HG02798 (cell line): ENCODE results near the gene NPR2.

ENCODE experiments used
- ATAC-seq: cut with Tn5 transposase; IDR thresholded peaks from one replicate; pipeline ENCODE4 v1.9.1; 2021; ENCODE audit warnings: mild to moderate bottlenecking; ENCODE audit not compliant: unreplicated experiment, poor library complexity

The NPR2 gene

DNA sequence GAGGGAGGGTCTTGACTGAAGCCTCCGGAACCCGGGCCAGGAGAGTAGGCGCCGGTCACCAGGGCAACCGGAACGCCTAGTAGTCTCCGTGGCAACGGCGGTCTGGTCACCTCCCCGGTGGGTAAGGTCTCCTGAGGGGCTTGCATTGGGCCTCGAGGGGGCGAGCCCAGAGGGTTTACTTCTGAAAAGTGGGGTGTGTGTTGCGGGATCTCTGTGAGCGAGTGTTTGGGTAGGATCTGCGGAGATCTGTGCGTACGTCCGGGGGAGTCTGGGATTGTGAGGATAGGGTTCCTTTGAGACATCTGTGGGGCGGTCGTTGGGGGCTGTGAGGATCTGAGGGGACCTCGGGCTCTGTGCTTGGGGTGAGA is 37.3 kb downstream of the NPR2 start, which contains the start of gene FAM221B:
FAM221B (minus strand) TSS at position 17 of the 368 bp plus-strand sequence. CDS start 2,571 bp downstream, outside the sequence.
- ATAC-seq = no peak

DNA sequence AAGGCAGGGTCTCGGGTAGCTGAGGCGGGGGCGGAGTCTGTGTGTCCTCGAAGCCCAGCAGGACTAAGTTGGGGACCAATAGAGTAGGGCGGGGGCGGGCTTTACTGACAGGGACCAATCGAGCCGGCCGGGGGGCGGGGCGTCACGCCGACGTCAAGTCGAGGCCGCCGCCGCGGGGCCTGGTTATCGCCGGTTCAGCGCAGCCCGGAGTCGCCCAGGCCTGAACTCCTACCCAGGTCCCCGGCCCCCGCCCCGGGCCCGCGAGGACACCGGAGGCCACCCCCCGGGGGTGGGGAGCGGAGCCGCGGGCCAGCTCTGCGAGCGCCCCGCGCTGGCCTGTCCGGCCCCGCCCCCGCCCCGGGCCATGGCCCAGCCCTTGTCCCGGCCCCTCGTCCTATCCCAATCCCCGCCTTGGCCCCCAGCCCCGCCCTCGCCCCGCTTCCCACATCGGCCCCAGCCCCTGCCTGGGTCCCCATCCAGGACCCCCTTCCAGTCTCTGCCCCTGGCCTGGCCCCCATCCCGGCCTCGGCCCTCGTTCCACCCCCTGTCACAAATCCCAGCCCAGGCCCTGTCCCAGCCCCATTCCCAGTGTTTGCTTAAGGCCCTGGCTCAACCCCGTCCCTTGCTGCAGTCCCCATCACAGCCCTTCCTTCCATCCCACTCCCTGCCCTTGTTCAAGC is 37.8 kb downstream of the NPR2 start, which contains the start of gene TMEM8B:
TMEM8B (plus strand) TSS at position 145 of the 680 bp plus-strand sequence; CDS start at position 365, 220 bp downstream.
- peak; percentile 80 for ATAC-seq

DNA sequence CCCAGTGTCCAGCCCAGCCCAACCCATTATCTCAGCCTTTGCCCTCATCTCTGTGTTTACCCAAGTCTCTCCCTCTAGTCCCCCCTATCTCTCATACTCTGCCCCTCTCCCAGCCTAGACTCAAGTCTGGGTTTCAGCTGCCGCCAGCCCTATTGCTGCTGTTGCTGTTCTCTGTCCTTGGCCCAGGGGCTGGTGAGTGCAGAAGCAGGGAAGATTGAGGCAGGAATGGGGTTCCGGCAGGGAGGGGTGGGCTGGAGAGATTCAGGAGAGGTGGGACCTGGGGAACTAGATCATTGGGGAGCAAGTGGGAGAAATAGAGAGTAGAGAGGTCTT is 38.3 kb downstream of the NPR2 start:
- no peak for ATAC-seq

DNA sequence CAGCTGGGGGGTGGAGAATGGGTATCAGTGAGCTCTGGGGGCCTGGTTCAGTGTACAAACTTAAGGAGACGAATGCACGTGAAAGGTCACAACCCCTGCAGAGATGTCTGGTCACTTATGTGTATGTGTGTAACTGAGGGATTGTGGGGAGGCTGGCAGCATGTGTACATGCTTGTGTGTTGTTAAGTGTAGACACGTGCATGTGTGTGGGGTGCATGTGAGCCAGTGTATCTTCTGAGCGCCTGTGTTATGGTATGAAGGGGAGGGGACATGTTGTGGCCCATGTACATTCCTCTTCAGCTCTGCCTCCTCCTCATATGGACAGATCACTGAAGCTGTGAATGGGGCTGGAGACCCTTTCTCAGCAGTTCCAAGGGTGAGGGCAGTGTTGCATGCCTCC is 39.6 kb downstream of the NPR2 start:
- ATAC-seq = no peak

DNA sequence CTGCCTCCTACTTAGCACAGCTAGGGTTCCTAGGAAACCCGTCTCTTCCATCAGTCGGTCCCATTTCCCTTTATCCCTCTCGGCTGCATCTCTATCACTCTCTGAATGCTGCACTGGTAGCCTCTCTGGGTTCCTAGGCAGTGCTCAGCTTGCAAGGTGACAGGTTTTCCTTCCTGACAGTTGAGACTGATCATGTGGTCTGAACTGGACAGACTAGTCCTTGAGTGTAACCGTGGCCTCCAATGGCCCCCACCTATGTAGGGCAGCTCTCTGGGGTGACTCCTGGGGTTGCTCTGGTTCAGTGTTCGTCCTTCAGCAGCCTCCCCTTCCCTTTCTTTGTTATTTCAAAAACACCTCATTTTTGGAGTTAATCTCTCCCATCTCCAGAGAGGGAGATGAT is 41.4 kb downstream of the NPR2 start:
- ATAC-seq = no peak

DNA sequence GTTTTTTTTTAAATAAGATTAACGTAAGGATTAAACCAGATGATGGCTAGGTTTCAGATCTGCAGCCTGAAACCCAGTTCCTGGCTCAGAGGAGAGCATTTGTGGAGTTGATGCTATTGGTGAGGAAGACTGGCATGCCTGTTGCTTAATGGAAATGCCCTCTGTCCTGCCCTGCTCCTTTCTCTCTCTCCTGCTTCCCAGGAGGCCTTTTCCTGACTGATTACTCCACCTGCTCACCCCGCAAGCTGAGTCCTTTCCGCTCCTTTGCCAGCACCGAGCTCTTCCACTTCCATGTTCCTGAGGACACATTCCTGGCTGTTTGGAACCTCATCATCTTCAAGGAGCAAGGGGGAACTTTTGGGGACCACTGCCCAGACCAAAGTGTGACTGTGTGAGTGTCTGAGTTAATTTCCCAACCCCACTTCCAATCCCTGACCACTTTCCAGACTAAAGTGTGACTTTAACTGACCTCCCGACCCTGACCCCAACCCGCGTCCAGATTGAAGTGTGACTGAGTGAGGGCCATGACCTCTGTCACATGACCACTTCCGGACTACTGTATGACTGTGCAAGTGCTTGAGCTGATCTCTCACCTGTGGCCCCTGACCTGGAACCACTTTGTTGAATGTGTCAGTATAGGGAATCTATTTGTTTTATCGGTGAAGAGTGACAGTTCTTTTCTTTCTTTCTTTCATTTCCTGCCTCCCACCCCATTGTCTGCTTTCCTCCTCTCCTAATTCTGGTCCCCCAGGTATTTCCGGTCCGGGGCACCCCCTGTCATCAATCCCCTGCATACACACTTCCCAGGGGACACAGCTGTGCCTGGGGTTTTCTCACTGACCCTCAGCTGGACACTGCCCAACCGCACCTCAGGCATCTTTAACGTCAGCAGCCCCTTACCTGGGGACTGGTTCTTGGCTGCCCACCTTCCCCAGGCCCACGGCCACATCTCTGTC is 43.1 kb downstream of the NPR2 start:
- no peak for ATAC-seq

DNA sequence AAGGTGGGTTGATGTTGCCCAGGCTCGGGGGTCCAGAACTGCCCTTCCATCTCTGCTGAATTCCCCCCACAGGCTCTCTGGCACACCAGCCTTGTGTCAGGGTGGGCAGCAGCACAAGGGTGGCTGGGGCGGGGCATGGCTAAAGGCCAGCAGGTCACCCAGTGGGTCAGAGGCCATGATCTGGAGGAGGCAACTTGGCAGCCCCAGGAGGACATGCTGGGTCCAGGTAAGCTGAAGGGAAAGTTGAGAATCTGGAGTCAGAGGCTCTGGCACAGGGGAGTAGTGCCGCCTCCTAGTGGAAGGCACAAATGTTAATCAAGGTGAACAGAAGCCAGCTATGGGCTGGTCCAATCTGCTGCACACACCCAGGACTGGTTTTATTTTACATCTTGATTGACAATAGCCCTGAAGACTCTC is 43.8 kb downstream of the NPR2 start:
- no peak for ATAC-seq

DNA sequence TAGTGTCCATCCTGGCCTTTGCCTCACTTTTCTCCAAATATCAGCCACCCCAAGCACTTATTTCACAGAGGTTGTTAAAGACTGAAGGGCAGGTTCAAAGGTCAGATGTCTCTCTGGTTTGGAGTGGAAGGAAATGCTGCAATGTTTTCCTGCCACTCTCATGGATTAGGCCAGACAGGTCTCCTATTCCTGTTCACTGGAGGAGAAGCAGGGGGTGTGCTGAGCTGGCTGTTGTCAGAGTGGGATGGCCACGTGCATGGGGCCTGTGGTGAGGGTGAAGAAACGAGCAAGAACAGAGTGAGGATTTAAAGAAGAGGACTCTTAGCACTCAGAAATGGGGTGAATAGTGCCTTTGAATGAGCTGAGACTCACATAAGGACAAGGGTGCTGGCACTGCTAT is 44.4 kb downstream of the NPR2 start:
- no peak for ATAC-seq

DNA sequence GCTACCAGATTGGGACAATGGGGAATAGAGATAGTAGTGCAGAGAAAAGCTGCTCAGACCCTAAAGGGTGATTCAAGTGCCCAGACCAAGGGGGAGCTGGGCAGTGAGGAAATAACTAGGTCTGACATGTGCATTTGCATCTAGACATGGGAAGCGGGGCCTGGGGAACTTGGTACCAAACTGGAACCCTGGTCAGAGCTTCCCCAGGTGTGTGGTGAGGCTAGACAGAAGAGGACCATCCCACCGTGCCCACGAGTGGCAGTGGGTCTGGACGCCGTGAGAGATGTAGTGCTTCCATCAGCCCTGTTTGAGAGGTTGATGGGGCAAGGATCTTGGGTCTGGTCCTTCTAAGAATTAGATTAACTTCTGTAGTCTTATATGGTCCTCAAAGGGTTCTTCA is 45.2 kb downstream of the NPR2 start:
- ATAC-seq = no peak

DNA sequence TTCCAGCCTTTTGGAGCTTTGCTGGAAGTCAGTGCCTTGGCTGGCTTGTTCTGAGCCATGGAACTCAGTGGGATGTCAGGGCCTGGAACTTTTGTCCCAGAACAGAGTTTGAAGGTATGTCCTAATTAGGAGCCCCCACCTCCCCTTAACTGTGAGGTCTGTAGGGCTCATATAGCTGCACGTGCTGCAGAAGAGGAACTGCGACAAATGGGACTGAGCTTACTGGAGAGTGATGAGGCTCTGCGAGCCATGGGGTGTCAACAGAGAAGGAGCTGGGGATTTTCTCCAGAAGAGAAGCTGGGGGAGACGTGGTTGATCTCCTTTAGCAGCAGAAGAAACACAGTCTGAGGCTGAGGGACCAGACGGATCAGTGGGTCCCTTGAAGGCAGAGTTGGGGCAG is 48.5 kb downstream of the NPR2 start:
- no peak for ATAC-seq

DNA sequence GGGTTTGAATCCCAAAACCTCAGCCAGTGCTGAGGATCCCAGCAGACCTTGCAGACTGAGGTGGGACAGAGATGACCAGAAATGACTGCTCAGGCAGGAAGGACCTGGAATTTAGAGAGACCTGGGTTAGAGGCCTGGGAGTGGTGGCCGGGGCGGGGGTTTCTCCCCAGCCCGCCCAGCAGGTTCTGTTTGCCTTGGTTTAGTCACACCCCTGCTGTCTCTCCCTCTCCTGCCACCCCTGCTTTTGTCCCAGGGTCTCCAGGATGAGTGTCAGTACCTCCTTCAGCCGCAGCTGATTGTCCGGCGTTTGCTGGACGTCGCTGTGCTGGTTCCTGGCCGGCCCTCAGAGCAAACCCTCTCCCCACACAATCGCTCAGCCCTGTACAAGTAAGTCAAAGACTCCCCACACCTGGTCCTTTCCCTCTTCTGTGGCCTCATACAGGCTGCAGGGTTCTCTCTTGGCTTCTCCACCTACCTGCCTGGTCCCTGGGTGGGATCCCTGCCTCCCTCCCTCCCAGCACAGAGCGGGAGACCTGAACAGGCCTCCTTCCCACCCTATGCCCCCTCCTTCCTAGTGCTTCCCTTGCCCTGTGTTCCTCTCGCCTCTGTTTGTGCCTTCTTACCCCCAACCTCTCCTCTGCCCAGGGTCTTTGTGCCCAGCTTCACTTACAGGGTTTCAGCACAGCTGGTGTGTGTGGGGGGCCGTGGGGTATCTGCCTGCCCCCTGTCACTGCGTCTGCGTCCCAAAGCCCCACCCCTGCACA is 49.7 kb downstream of the NPR2 start:
- no peak for ATAC-seq

DNA sequence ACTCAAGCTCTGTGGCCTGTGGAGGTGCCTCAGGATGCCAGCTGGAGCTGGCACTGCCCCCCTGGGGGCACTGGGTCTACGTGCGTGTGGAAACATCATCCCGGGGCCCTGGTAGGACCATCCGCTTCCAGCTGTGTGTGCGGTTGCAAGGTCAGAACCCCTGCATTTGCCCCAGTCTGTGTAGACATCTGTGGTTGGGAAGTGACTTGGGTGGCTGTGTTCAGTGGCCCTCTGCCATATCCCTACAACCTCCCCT is 50.2 kb downstream of the NPR2 start:
- ATAC-seq = no peak

DNA sequence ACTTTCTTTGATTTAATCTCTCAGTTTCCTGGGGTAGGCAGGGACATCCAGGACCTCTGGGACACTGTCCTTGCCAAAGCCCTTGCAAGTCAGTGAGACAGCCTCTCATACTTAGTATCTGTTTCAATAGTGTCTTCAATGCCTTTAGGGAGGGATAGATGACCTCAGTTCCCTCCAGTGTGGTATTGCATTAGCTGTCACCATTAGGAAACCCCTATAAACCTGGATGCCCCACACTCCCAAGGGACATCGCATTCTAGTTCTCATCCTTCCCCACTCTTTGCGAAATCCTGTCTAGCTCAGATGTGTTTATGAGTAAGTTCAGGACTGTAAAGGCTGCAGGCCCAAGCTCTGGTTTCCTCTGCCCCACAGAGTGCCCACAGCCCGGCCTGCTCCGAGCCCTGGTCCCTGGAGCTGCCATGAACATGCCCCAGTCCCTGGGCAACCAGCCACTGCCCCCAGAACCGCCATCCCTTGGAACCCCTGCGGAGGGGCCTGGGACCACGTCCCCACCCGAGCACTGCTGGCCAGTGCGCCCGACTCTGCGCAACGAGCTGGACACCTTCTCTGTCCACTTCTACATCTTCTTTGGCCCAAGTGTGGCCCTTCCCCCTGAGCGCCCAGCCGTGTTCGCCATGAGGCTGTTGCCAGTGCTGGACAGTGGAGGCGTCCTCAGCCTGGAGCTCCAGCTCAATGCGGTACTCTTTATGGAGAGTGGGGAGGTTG is 50.8 kb downstream of the NPR2 start:
- no peak for ATAC-seq

DNA sequence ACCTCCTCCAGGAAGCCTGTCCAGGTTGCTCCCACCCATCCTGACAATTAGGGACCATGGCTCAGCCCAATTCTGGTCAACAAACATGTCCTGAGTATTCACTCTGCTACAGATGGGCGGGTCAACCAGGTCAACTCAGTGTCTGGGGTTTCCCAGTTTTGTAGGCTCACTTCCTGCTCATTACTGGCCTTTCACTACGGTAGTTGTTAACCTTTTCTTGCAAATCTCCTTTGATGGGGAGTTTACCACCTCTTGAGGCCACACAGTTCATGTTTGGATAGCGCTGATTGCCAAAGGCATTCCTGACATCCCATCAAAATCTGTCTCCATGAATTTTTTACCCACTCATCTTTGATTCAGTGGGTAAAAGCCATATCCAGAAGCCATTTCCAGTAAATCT is 51.4 kb downstream of the NPR2 start:
- ATAC-seq = peak; percentile 86

DNA sequence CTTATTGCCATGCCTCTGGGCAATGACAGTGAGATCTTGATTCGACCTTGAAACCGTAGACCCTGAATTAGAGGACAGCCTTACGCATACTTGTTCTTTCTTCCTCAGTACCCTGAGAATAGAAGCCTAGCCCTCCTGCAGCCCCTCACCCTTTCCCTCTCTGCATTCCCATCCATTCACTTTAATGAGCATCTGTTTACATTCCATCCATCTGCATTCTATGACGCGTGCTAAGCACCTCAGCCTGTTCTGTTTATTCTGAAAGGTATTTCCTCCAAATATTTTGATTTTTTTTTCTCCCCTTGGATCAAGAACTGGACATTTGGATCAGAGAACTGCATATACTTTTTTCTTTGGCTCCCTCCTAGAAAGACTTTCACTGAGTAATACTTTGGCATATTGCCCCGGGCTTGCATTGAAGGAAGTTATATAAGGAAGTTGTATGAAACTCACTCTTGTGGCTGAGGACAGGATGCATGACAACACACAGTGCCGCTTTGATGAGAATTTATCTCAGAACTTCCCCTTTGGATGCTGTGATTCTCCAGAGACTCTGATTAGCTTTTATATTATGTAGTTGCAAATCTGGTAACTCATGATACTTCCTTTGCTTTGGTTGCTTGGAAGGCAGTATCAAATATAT is 53.4 kb downstream of the NPR2 start:
- ATAC-seq = no peak

DNA sequence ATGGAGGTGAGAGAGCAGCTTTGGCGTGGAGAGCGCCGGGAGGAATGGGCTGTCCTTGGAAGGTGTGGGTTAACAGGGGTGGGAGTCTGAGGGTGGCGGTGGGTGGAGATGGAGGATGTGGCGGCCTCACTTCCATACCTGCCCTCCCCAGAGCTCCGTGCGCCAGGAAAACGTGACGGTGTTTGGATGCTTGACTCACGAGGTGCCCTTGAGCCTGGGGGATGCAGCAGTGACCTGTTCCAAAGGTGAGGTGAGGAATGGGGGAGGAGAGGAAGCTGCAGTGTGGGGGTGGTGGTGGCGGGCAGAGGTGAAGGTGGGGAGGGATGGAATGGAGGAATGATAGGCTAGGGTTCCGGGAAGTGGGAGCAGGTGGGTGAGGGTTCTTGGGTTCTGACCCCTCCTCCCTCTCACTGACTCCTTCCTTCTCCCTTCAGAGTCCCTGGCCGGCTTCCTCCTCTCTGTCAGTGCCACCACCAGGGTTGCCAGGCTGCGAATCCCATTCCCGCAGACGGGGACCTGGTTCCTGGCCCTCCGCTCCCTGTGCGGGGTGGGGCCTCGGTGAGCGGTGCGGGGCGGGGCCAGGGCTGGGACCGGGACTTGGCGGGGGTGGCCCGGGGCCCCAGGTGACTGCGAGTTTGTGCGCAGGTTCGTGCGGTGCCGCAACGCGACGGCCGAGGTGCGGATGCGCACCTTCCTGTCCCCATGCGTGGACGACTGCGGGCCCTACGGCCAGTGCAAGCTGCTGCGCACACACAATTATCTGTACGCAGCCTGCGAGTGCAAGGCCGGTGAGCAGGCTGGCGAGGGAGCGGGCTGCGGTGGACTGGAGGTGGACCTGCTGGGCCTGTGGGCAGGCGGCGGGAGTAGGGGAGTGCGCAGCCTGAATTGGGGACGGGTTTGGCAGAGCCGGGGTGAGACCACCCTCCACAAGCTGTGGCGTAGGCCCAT is 54.7 kb downstream of the NPR2 start:
- ATAC-seq = no peak

DNA sequence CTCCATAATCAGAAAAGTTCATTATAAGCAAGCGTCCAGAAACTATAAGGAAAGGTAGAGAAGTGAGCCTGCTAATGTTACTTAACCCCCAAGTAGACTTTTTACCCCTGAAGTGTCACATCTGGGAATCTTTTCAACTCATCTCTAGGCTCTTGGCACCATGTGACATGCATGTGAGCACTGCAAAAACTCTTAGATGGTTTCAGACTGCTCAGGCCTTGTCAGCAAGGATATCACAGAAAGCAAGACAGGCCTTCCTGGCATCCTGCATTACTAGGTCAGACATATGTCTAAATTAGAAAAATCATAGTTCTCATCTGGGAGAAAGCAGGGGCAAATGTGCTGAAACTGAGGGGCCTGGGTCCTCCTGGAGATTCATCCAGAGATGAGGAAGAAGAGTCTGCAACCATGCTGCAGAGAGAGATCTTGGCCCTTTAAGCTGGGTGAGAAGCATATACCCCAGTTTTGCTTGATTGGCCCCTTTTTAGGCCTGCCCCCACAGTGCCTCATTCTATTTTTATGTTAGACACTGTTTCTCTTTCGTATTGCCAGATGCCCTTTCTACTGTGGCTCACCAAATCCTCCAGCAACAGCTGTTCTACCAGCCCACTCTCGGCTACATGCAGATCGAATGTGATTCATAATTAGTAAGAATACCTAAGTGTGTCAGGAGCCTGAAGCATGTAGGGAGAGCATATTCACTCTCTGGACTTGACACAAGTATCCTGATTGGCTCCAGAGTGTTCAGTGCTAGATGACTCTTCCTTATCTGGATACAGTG is 56.6 kb downstream of the NPR2 start:
- peak; percentile 91 for ATAC-seq

DNA sequence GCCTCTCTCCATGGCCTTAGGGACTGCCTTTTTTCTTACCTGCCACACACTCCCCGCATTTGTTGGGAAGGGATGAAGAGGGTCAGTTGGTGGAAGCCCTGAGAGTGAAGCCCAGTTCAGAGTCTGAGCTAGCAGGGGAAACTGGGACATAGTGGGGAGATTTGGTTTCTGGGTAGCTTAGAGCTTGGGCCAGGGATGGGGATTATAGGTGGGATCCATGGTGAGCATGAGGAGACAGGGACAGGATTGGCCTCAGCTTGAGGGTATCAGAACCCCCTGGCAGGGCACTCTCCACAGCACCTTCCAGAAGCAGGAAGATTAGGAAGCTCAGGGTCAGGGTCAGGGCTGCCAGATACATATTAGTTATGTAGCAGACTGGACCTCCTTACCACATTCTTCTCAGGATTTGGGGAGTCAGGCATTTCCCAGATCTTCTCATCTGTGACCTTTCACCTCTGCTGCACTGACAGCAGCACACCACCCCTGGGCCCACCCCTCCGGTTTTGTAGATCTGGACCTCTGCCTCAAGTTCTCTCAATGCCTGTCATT is 61.0 kb downstream of the NPR2 start:
- no peak for ATAC-seq
